Nucleus accumbens (tissue), 56 donors: ENCODE measurements around the gene ZNF747.
"Not testable (repeated sequence)": the region's sequence is repeated elsewhere in the genome, so short reads cannot be mapped to it uniquely, and the experiment has no call there.

Experiments used
- DNase-seq, 56 donors: peaks; one replicate each; lab custom pipeline; 2025; lab: John Stamatoyannopoulos, UW

Gene ZNF747

GRCh38 chr16:30558789-30559377 lies 24.2 kb upstream of the ZNF747 start:
- no peak for DNase-seq

GRCh38 chr16:30557957-30558788 lies 23.5 kb upstream of the ZNF747 start, which contains the start of gene ZNF764:
ZNF764 (minus strand) TSS chr16:30558374; CDS start chr16:30558182, 192 bp downstream.
- DNase-seq: peak; percentile 57 to 99 (median 96)

- DNase-seq: peak in 4 of 56 donors; percentile 35 to 60 (median 39)
Measured at GRCh38 chr16:30557707-30557956, 23.0 kb upstream of the ZNF747 start.

- DNase-seq: no peak
Measured at GRCh38 chr16:30556125-30556473, 21.4 kb upstream of the ZNF747 start.

GRCh38 chr16:30555315-30556124 lies 20.9 kb upstream of the ZNF747 start:
- DNase-seq: no peak

GRCh38 chr16:30554557-30555314 lies 20.1 kb upstream of the ZNF747 start:
- DNase-seq: no peak

- no peak for DNase-seq
Measured at GRCh38 chr16:30553393-30553899, 18.8 kb upstream of the ZNF747 start.

GRCh38 chr16:30552956-30553355 lies 18.3 kb upstream of the ZNF747 start:
- DNase-seq: no peak

- no peak for DNase-seq
Measured at GRCh38 chr16:30551781-30552180, 17.1 kb upstream of the ZNF747 start.

GRCh38 chr16:30548416-30549253 lies 14.0 kb upstream of the ZNF747 start:
- DNase-seq: no peak

- no peak for DNase-seq
Measured at GRCh38 chr16:30546115-30546514, 11.5 kb upstream of the ZNF747 start.

GRCh38 chr16:30543067-30543466 lies 8.4 kb upstream of the ZNF747 start:
- DNase-seq: no peak

- DNase-seq: no peak
Measured at GRCh38 chr16:30541502-30542329, 7.1 kb upstream of the ZNF747 start.

GRCh38 chr16:30540916-30541464 lies 6.3 kb upstream of the ZNF747 start:
- DNase-seq: not testable (repeated sequence)

GRCh38 chr16:30539986-30540526 lies 5.4 kb upstream of the ZNF747 start:
- not testable (repeated sequence) for DNase-seq

GRCh38 chr16:30539000-30539964 lies 4.6 kb upstream of the ZNF747 start:
- no peak for DNase-seq
